G401 (cell line): ENCODE data around the gene CLCNKA. TPM values are rescaled to one million over a fixed set of nuclear protein-coding genes. Genes with fewer than 3 reads are reported as not detected.
"Not testable (repeated sequence)": the region's sequence is repeated elsewhere in the genome, so short reads cannot be mapped to it uniquely, and the experiment has no call there.

Experiments
- DNase-seq: peaks from one replicate; pipeline ENCODE4 v3.0.0-alpha.2; 2015; ENCODE audit warnings: low spot score
- in situ Hi-C: cut with HindIII; loops from 2 replicates; pipeline ENCODE4 v1.10.0; 2016; ENCODE audit warnings: low sequenced_read_pairs, mixed read lengths
- total RNA-seq: library from RNA; depleted of rRNA; stranded (reverse); fragments of >200 nt; shearing (Covaris generic); gene quantifications from 2 replicates; pipeline ENCODE4 v1.2.3, GENCODE V29; 2014

The CLCNKA gene
- total RNA-seq, 1 experiment from 2014 or later: 1.1 TPM

DNA sequence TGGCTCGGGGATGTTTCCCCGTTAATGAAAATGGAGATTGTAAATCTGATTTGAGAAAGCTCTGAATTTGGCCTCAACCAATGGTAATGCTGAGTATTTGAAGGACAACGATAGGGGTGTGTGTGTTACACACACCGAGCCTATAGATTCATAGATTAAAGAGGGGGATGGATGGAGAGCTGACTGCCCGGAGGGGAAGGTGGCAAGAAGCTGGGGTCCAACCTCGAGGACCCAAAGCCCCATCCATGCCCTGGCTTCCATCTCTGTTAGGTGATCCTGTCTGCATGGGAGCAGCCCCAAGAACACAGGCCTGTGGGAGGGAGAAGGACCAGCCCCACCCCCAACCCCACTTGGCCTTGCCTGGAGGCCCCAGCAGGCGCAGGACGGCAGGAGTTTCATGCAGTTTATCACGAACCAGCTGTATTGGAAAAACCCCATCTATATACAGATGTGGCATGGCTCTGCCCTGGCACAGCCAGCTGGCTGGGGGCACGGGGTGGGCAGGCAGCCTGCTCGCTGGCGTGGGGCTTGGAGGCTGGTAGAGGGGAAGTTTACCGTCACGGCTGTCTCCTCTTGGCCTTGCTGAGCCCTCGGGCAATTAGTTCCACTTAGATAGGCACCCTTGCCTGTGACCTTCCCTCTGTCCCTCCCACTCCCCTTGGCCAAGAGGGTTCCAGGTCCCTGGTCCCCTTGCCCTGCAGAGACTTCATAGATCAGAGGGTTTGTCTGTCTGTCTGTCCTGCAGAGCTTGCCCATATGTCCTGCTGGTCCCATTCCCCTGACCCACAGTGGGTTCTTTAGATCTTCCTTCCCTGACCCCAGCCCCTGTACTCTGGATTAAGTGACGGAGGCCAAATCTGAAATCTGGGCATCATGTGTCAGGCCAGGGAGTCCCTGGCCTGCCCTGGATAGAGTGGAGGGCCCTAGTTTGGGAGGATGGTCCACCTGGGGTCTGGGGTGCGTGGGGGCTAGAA, 7.0 kb upstream of the CLCNKA start:
- in situ Hi-C loops: no loop called here
- DNase-seq: peak; percentile 15

DNA sequence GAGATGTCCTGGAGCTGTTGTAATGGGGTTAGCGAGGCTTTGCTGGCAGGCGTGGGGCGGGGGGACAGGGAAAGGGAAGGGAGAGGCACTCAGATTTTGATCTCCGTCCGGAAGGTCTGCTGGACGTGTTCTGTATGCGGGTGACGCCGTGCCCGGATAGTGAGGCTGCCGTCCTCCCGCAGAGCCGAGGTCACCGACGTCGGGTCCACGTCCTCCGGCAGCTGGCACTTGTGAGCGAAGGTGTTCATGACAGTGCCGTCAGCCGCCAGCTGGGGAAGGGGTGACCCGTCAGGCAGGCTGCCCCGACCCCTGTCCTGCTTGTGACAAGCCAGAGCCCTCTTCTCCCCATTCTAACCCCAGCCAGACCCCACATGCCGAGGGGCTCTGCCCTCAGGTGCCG, 6.3 kb upstream of the CLCNKA start:
- in situ Hi-C loops: no loop called here
- no peak for DNase-seq

DNA sequence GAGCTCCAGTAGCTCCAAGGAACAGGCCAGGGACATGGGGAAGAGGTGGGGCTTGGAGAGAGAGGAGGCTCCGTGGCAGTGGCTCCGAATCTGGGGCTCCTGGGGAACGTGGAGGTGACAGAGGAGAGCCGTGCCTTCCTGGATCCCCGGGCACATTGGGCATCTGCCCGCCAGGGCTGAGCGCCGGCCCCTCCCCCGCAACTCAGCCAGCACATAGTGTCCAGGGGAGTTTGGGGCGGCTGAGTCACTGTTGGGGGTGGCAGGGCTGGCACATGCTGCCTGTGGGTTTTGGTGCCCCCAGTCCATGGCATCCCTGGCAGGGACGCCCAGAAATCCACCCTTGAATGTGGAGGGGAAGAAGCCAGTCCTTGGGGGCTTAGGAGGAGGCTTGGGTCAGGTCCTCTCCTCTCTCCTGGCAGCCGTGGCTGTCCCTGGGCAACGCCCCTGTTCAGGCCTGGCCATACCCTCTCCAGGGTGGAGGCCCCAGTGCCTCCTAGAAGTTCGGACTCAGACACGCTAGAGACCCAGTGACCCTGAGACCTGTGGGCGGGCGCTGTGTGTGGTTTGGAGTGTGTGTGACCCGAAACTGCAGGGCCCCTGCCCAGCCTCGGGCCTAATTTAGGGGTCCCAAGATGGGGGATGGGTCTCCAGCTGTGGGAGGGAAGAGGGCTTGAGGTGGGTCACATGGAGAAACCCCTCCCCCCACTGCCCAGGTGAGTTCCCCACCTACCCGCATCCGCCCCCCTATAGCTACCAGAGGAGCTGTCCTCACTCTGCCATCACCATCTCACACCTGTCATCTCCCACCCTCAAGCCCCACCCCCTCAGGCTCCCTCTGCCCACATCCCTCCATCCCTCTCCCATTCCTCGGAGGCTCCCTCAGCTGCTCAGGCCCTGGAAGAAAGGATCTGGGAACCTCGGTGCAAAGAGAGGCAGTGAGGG, 5.6 kb upstream of the CLCNKA start:
- DNase-seq: peak; percentile 33
- in situ Hi-C loops: no loop called here

DNA sequence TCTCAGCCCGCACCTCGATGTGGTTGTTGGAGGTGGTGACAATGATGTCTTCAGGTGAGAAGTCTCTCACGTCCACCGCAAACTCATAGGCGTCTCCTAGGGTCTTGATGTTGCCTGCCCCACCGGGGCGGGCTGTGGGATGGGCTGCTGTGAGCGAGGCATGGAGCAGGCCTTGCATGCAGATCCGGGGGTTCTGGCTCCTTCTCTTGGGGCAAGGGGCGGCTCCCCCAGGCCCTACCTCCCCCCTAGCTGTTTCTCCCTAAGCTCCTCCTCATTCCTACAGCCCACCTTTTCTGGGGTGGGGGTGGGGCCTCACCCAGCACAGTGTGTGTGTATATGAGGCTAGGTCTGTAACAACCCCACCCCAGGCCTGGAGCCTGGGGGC, 4.8 kb upstream of the CLCNKA start:
- in situ Hi-C loops: no loop called here
- DNase-seq: peak; percentile 8

DNA sequence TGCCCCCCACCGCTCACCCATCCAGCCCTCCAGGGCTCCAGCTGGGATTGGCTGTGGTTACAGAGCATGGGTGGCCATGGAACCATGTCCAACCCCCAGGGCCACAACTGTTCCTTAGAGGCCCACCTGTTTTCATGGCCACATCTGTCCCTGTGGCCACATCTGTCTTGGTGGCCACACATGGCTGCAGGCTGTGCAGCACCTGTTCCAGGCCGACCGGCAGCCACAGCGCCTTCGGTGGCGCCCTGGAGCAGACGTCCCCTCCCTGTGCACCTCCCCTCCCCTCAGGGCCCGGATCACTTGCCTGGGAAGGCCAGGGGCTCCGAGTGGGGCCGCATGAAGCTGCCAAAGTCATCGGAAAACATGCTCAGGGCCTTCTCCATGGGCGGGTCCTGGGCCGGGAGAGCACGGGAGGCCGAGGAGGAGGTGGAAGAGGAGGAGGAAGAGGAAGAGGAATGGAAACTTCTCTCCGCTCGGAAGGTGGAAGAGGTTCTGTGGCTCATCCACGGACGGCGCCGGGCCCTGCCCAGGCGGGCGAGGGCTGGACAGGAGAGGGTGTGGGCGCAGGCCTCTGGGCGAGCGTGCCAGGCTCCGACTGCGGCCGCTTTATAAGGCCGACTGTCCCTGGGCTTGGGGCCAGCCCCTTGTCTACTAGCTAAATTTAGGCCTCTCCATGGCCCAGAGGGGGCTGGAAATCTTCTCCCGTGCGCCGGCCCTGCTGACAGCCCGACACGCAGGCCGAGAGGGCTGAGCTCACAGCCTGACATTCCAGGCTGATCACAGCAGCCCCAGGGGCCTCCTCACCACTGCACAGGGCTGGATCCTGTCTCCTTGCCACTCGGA, 4.2 kb upstream of the CLCNKA start, which contains the start of gene HSPB7:
Gene HSPB7, minus strand, starts transcription at position 583 of the 843 bp plus-strand sequence. Its CDS starts 80 bp downstream, at position 503.
- in situ Hi-C loops: no loop called here
- peak; percentile 98 for DNase-seq

DNA sequence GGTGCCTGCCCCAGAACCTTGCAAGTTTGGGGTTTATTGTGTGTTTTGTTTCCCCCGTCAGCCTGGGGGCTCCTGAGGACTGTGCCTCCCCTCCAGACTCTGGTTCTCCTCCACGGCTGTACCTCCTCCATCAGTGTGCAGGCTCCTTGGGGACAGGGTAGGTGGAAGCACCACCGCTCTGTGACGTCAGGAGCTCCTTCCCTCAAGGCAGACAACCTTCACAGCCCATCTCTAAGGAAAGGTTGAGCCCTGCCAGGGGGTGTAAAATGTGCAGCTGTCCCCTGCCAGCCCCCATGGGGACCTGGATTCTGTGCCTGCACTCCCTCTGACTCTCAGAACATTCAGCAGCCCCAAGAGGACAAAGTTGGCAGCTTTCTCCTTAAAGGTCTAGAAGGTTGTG, 3.5 kb upstream of the CLCNKA start:
- in situ Hi-C loops: no loop called here
- no peak for DNase-seq

DNA sequence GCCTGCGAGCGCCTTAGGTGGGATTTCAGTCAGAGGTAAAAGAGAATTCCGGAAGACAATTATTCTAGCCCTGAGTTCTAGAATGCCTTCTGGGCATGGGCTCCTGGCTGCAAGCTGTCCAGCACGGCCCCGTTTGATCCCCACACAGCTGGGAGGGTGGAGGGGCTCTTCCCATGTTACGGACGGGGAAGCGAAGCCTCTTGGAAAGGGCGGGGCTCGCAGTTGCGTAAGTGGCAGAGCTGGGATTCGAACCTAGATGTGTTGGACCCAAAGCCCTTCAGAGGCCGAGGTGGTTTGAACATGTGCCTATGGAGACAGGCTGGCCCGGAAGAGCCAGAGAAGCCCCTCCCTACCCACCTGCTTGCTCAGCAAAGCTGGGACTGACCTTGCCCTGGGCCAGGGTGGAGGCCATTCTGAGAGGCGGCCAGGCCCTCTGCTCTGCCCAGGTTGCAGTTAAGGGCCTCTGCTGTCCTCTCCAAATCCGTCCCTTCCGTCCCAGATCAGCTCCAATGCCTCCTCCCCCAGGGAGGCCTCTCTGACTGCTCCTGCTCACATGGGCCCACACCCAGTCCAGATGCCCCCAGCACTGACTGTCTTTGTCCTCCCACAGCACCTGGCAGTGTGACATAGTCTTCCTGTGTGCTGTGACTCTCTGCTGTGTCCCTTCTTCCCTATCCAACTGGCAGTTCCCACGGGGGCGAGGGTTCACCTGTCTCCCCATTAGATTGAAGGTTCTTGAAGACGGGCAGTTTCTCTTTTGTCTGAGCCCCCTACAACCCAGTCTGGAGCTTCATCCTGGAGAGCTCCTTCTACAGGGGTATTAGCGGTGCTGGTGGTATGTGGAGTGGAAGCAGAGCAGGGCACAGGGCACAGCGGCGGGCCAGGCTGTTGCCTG, 2.8 kb upstream of the CLCNKA start:
- in situ Hi-C loops: no loop called here
- DNase-seq: peak; percentile 32

DNA sequence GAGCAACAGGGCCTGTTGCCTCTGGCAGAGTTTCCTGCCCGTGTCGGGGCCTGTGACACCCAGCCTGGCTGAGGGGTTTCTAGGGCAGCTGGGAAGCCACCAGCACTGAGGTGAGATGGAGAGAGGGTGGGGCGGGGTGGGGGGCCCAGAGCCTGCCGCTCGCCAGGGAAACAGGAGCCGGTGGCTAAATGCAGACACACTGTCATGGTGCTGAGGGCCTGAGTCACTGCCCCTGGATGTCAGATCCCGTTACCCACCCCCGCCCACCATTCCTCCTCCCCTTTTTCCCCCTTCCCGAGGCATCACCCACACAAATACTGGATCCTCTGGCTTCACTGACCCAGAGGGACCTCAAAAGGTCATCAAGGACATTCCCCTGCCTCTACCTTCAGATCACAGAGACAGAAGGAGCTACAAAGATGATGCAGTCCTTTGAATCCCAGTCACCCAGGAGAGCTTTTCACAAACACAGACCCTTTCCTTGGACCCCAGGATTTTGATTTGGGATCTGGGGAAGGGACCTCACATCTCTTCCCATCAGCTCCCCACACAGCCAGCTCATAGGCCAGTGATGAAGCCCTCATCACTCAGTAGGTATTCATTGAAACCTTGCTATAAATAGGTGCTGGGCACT, 2.1 kb upstream of the CLCNKA start:
- peak; percentile 32 for DNase-seq
- in situ Hi-C loops: no loop called here

DNA sequence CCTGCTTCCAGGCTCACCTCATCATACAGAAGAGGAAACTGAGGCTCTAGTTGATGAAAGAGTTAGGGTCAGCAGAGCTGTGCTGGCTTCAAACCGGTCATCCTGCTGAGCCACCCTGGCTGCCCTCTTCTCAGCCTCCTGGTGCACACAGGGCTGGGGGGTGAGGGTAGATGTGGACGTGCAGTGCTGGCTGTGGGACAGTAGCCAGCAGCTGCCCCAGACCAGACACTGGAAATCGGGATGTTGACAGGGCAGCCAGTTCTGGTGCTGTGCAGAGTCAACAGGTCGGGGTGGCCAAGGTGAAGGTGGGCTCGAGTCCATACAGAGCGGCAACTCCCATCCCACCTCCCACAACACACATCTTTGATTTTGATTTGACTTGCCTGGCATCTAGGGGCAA, 1.5 kb upstream of the CLCNKA start:
- peak; percentile 6 for DNase-seq

DNA sequence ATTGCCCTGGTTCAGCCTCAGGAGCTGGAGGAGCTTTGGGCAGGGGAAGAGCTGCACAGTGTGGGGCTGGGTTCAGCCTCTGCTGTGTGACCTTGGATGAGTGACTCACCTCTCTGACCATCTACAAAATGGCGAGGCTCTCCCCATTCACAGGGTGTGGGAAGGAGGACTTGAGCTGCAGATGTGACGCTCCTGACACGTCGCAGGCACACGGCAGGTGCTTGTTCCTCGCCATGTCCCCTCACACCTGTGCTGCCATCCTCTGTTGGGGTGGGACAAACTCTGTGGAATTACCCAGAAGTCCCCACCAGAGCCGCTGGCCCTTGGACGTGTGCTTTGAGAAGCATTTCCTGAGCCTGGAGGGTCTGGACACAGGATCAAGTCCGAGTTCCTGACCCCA, 958 bp upstream of the CLCNKA start:
- DNase-seq, in situ Hi-C loops: not testable (repeated sequence)

More for the DNA sequence above, 1.5 kb upstream of the CLCNKA start:
- in situ Hi-C loops: no loop called here

DNA sequence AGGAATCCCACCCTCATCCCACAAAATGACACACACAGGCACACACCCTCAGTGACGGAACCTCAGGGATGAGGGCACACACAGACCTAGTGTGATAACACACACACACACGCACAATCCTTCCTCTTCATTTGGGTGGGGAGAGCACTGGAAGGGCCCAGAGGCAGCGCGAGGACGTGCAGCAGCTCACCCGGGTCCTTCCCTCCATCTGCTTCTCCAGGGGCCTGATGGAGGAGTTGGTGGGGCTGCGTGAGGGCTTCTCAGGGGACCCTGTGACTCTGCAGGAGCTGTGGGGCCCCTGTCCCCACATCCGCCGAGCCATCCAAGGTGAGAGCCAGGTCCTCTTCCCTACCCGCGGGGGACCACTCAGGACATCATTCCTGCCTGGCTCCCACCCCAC, 557 bp downstream of the CLCNKA start:
- DNase-seq: peak; percentile 12
- in situ Hi-C loops: no loop called here

DNA sequence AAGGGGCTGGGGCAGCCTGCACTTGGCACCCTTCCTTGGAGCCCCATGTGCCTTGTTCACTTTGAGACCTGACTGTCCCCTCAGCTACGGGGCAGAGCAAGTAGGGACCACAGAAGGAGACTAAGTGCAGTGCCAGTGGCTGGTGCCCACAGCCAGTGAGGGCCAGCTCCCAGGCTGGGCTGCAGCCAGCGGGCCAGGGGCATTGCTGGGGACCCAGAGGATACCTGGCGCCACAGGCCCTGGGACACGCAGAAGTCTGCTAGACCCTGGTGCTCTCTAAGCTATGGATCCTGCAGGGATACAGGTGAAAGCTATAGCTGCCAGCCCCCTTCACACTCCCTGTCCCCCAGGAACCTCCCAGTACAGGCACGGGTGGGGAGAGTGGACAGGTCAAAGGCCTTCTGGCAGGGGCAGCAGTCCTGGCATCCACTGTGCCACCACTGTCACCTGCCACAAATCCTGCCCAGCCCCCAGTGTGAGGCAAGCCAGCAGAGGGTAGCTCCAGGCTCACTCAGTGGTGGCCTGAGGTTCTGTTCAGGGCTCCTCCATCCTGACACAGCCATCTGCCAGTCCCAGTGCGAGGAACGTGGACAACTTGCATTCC, 1.3 kb downstream of the CLCNKA start:
- DNase-seq: no peak
- in situ Hi-C loops: no loop called here

DNA sequence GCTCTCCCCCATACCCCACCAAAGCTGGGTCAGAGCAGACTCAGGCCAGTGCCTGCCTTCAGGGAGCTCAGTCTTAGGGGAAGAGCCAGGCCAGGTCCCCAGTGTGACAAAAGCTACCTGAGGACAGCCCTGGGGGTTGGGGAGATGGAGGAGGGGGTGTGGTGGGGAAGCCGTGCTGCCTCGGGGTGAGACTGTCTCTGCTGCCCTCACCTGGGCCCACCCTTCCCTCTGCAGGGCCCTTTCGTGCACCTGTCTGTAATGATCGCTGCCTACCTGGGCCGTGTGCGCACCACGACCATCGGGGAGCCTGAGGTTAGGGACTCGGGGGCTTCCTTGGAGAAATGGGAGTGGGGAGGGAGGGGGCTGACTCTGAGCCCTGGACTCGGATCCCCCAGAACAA, 4.5 kb downstream of the CLCNKA start:
- DNase-seq, in situ Hi-C loops: not testable (repeated sequence)

DNA sequence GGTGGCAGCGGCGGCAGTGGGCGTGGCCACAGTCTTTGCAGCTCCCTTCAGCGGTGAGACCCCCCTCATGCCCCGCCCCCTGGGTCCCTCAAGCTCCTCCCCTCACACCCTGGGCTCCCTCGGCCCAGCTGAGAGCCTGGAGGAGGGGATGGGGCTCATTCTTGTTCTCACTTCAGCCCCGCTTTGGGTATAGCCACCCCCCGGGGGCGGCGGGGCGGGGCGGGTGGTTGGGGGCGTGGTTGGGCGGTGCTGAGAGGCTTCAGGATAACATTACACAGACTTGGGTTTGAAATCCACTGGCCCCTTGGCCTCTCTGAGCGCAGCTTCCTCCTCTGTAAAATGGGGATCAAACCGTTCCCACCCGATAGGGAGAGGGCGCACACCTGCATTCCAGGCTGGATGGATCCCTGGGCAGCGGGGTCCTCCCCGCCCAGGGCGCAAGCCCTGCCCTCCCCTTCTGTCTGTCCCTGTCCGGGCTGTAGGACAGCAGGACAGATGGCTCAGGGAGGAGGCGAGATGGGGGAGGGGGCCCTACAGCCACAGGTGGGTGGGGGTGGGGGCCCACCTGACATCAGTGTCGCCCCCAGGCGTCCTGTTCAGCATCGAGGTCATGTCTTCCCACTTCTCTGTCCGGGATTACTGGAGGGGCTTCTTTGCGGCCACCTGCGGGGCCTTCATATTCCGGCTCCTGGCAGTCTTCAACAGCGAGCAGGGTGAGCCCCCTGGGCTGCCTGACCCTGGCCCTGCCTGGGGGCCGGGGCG, 5.1 kb downstream of the CLCNKA start:
- no peak for DNase-seq
- in situ Hi-C loops: no loop called here

DNA sequence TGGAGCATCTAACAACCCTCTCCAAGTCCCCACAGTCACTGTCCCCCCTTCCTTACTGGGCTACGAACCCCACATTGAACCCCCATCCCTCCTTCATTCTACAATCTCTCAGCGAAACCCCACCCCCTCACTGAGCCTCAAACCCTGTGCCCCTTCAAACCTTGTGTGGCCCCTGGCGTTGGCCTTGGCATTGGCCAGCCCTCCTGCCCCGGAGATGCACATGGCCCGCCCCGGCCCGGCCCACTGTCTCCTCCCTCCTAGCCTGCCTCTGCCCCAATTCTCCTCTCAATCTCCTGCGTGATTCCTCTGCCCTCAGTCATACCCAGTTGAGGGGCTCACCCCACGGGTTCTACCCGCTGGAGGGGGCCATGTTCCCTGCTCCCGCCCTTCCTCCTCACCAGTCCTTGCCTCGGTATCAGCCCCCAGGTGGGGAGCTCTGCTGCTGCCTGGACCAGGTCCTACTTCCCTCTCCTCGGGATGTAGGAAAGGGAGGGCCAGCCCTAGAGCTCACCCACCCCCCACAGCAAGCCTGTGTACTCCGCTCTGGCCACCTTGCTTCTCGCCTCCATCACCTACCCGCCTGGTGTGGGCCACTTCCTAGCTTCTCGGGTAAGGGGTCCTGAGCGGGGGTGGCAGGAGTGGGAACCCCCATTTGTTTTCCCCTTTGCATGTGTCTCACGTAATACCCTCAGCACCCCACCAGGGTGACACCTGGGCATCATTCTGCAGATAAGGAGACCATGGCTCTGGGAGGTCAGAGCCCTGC, 6.6 kb downstream of the CLCNKA start:
- no peak for DNase-seq
- in situ Hi-C loops: no loop called here

DNA sequence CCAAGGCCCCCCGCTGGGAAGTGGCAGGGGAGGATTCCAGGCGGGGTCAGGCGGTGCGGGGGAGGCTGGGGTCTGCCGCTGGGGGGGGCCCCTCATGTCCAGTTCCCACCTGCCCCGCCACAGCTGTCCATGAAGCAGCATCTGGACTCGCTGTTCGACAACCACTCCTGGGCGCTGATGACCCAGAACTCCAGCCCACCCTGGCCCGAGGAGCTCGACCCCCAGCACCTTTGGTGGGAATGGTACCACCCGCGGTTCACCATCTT, 7.1 kb downstream of the CLCNKA start:
- in situ Hi-C loops: not testable (repeated sequence)

More for the DNA sequence above, 7.1 kb downstream of the CLCNKA start:
- DNase-seq: not testable (repeated sequence)
